SK-N-MC (cell line): ENCODE results near the gene IL1RAP.

ENCODE experiments used
- EZH2 ChIP-seq: fragments of 200-600 bp; sonication (generic); IDR thresholded peaks from one replicate; pipeline ENCODE4 v1.6.1; 2017; ENCODE audit warnings: antibody characterized with exemption
- FOXP2 ChIP-seq: optimal IDR thresholded peaks from 2 replicates; pipeline ENCODE3; 2011; ENCODE audit warnings: mild to moderate bottlenecking, moderate library complexity; ENCODE audit not compliant: insufficient read depth; ENCODE audit errors: extremely low read length, control extremely low read depth
- POLR2AphosphoS5 ChIP-seq: IDR thresholded peaks from 2 replicates; pipeline ENCODE4 v1.6.1; 2012; ENCODE audit warnings: mild to moderate bottlenecking, low read depth, low read length, borderline replicate concordance

- TF ChIP-seq POLR2AphosphoS5: no peak
- TF ChIP-seq EZH2: no peak
- TF ChIP-seq FOXP2: no peak
Measured at GRCh38 chr3:190525634-190526033, 11.7 kb downstream of the IL1RAP start.
